Hepatocyte (in vitro differentiated cells): ENCODE measurements around the gene SLC43A2. TPM values are rescaled to one million over a fixed set of nuclear protein-coding genes. Genes with fewer than 3 reads are reported as not detected.

ENCODE experiments used
- DNase-seq: peaks from one replicate; pipeline ENCODE4 v3.0.0-alpha.2; 2016; ENCODE audit warnings: low spot score
- H2AFZ ChIP-seq: fragments of 200-600 bp; sonication (generic); 2 replicates; pipeline ENCODE4 v1.6.0; 2016; ENCODE audit warnings: antibody characterized with exemption, mild to moderate bottlenecking
- H3K27ac ChIP-seq: fragments of 200-600 bp; sonication (generic); 2 replicates; pipeline ENCODE4 v1.5.1; 2016; ENCODE audit warnings: mild to moderate bottlenecking
- H3K27me3 ChIP-seq: fragments of 200-600 bp; sonication (generic); 2 replicates; pipeline ENCODE4 v1.6.1; 2016
- H3K36me3 ChIP-seq: fragments of 200-600 bp; sonication (generic); replicated peaks from 2 replicates; pipeline ENCODE4 v1.5.1; 2016; ENCODE audit warnings: low read depth; ENCODE audit not compliant: insufficient read depth
- H3K4me1 ChIP-seq: fragments of 200-600 bp; sonication (generic); 2 replicates; pipeline ENCODE4 v1.5.1; 2016; ENCODE audit warnings: mild to moderate bottlenecking, moderate library complexity; ENCODE audit not compliant: insufficient read depth
- H3K4me2 ChIP-seq: fragments of 200-600 bp; sonication (generic); 2 replicates; pipeline ENCODE4 v1.6.0; 2016
- H3K4me3 ChIP-seq: fragments of 200-600 bp; sonication (generic); 2 replicates; pipeline ENCODE4 v1.5.1; 2016; ENCODE audit warnings: mild to moderate bottlenecking
- H3K79me2 ChIP-seq: fragments of 200-600 bp; sonication (generic); 2 replicates; pipeline ENCODE4 v1.6.0; 2017; ENCODE audit warnings: mild to moderate bottlenecking
- H3K9me2 ChIP-seq: fragments of 200-600 bp; sonication (generic); replicated peaks from 2 replicates; pipeline ENCODE4 v1.6.0; 2017; ENCODE audit warnings: mild to moderate bottlenecking; ENCODE audit not compliant: insufficient read depth
- H3K9me3 ChIP-seq: fragments of 200-600 bp; sonication (generic); 2 replicates; pipeline ENCODE4 v1.5.1; 2016; ENCODE audit warnings: low read depth, mild to moderate bottlenecking
- H4K20me1 ChIP-seq: fragments of 200-600 bp; sonication (generic); 2 replicates; pipeline ENCODE4 v1.6.0; 2016; ENCODE audit warnings: mild to moderate bottlenecking; ENCODE audit not compliant: insufficient read depth, poor library complexity, severe bottlenecking
- CTCF ChIP-seq: fragments of 200-600 bp; sonication (generic); IDR thresholded peaks from 2 replicates; pipeline ENCODE4 v1.5.1; 2016; ENCODE audit warnings: antibody characterized with exemption, mild to moderate bottlenecking; ENCODE audit not compliant: poor library complexity
- EZH2 ChIP-seq: fragments of 200-600 bp; sonication (generic); IDR thresholded peaks from 2 replicates; pipeline ENCODE4 v1.6.1; 2016; ENCODE audit warnings: antibody characterized with exemption, mild to moderate bottlenecking, borderline replicate concordance
- EZH2phosphoT487 ChIP-seq: fragments of 200-600 bp; sonication (generic); IDR thresholded peaks from one replicate; pipeline ENCODE4 v1.6.1; 2018; ENCODE audit warnings: antibody characterized with exemption, mild to moderate bottlenecking, low read depth, moderate library complexity; ENCODE audit not compliant: unreplicated experiment, severe bottlenecking
- WGBS: methylation state at CpG from one replicate; pipeline ENCODE4 v1.1.6; 2016; ENCODE audit warnings: low lambda C conversion rate; ENCODE audit errors: missing lambda C conversion rate; 5-methylcytosine and 5-hydroxymethylcytosine counted together
- polyA plus RNA-seq: library from polyadenylated mRNA; unstranded; fragments of >200 nt; fragmentation: Nextera tagmentation; extraction: Ambion mirVana; gene quantifications from 2 replicates; pipeline ENCODE4 v1.2.1, GENCODE V29; 2016
- total RNA-seq: library from RNA; depleted of rRNA; stranded (reverse); fragments of >200 nt; gene quantifications from 2 replicates; pipeline ENCODE4 v1.2.3, GENCODE V29; 2014

Gene SLC43A2
- total and polyA plus RNA-seq, 2 experiments from 2014 or later: 6.0 to 10.2 TPM

- peak overlapping the region; percentile 84 for H3K27ac ChIP-seq
- H4K20me1 ChIP-seq: no peaks in the 10 kb centered on the region
- peak overlapping the region; percentile 41 for H3K4me2 ChIP-seq
- no peaks in the 10 kb centered on the region for H3K79me2 ChIP-seq
- no peaks in the 10 kb centered on the region for H3K36me3 ChIP-seq
- 63% methylated on average over 21 of the region's 25 CpGs for WGBS
- H3K4me1 ChIP-seq: peaks cover 47% of the 10 kb centered on the region
- no peaks in the 10 kb centered on the region for H3K9me2 ChIP-seq
- H3K27me3 ChIP-seq: no peaks in the 10 kb centered on the region
- DNase-seq: peak; percentile 84
- H3K4me3 ChIP-seq: no peak overlapping the region
- H2AFZ ChIP-seq: no peak overlapping the region
- no peaks in the 10 kb centered on the region for H3K9me3 ChIP-seq
- TF ChIP-seq CTCF (no peak), EZH2 (no peak), EZH2phosphoT487 (no peak)
These were observed 35.6 kb downstream of the SLC43A2 start for GRCh38 chr17:1592751-1593629.

GRCh38 chr17:1591474-1592090, 37.1 kb downstream of the SLC43A2 start:
- H3K36me3 ChIP-seq: no peaks in the 10 kb centered on the region
- no peak overlapping the region for H2AFZ ChIP-seq
- H3K4me3 ChIP-seq: no peak overlapping the region
- no peaks in the 10 kb centered on the region for H3K27me3 ChIP-seq
- H3K9me2 ChIP-seq: no peaks in the 10 kb centered on the region
- H3K79me2 ChIP-seq: no peaks in the 10 kb centered on the region
- no peaks in the 10 kb centered on the region for H3K9me3 ChIP-seq
- H4K20me1 ChIP-seq: no peaks in the 10 kb centered on the region
- WGBS: 88% methylated on average over 28 of the region's 40 CpGs
- H3K4me2 ChIP-seq: no peak overlapping the region
- no peak overlapping the region for H3K27ac ChIP-seq
- TF ChIP-seq EZH2phosphoT487 (no peak), EZH2 (no peak), CTCF (no peak)
- DNase-seq: peak; percentile 7
- H3K4me1 ChIP-seq: peaks cover 47% of the 10 kb centered on the region

GRCh38 chr17:1590747-1591473, 37.7 kb downstream of the SLC43A2 start:
- H2AFZ ChIP-seq: no peak overlapping the region
- H3K9me3 ChIP-seq: no peaks in the 10 kb centered on the region
- H3K27ac ChIP-seq: peak overlapping the region; percentile 87
- peak; percentile 14 for DNase-seq
- no peak for TF ChIP-seq EZH2
- TF ChIP-seq EZH2phosphoT487: no peak
- no peak for TF ChIP-seq CTCF
- peaks cover 47% of the 10 kb centered on the region for H3K4me1 ChIP-seq
- H3K9me2 ChIP-seq: no peaks in the 10 kb centered on the region
- H3K4me3 ChIP-seq: no peak overlapping the region
- H3K27me3 ChIP-seq: no peaks in the 10 kb centered on the region
- H3K4me2 ChIP-seq: peak overlapping the region; percentile 50
- H4K20me1 ChIP-seq: no peaks in the 10 kb centered on the region
- H3K79me2 ChIP-seq: no peaks in the 10 kb centered on the region
- no peaks in the 10 kb centered on the region for H3K36me3 ChIP-seq
- 85% methylated on average over 27 of the region's 38 CpGs for WGBS
